ENCODE measurements around the gene XRCC6. TPM values are rescaled to one million over a fixed set of nuclear protein-coding genes. Genes with fewer than 3 reads are reported as not detected.
"Not testable (repeated sequence)": the region's sequence is repeated elsewhere in the genome, so short reads cannot be mapped to it uniquely, and the experiment has no call there.

The XRCC6 gene
- total RNA-seq, 1 donor from 2014 or later = 65.9 TPM

GRCh38 chr22:41598081-41598480, 23.0 kb upstream of the XRCC6 start:
- DNase-seq (ENCODE audit: low spot score) (no peak), ATAC-seq (no peak)

GRCh38 chr22:41598891-41599635, 22.0 kb upstream of the XRCC6 start:
- ATAC-seq (no peak), DNase-seq (ENCODE audit: low spot score) (no peak)

GRCh38 chr22:41600976-41601375, 20.1 kb upstream of the XRCC6 start:
- ATAC-seq (no peak), DNase-seq (ENCODE audit: low spot score) (no peak)

- DNase-seq (ENCODE audit: low spot score) (no peak), ATAC-seq (no peak)
These were observed 17.2 kb upstream of the XRCC6 start for GRCh38 chr22:41603873-41604332.

- DNase-seq (ENCODE audit: low spot score) = no peak
- ATAC-seq = peak; percentile 60
These were observed 12.7 kb upstream of the XRCC6 start for GRCh38 chr22:41608386-41608785.

- ATAC-seq = peak; percentile 3
- no peak for DNase-seq (ENCODE audit: low spot score)
These were observed 8.3 kb upstream of the XRCC6 start for GRCh38 chr22:41612603-41613306.

GRCh38 chr22:41613456-41613855, 7.6 kb upstream of the XRCC6 start:
- ATAC-seq = peak; percentile 95
- peak; percentile 83 for DNase-seq (ENCODE audit: low spot score)

- DNase-seq (ENCODE audit: low spot score) (peak; percentile 62), ATAC-seq (peak; percentile 31)
These were observed 1.0 kb upstream of the XRCC6 start for GRCh38 chr22:41619979-41620588.

GRCh38 chr22:41620589-41621098, 451 bp upstream of the XRCC6 start, which contains the start of gene DESI1:
DESI1 (minus strand) TSS chr22:41621043; CDS start chr22:41620839, 204 bp downstream.
- ATAC-seq = peak; percentile 30
- DNase-seq (ENCODE audit: low spot score) = no peak

GRCh38 chr22:41621911-41622179, 750 bp downstream of the XRCC6 start:
- DNase-seq (ENCODE audit: low spot score) = no peak
- ATAC-seq = no peak

GRCh38 chr22:41625577-41625976, 4.5 kb downstream of the XRCC6 start:
- ATAC-seq = no peak
- no peak for DNase-seq (ENCODE audit: low spot score)

- DNase-seq (ENCODE audit: low spot score); ATAC-seq: not testable (repeated sequence)
These were observed 10.0 kb downstream of the XRCC6 start for GRCh38 chr22:41631115-41631514.

- DNase-seq (ENCODE audit: low spot score); ATAC-seq: not testable (repeated sequence)
These were observed 10.5 kb downstream of the XRCC6 start for GRCh38 chr22:41631615-41632014.

GRCh38 chr22:41634610-41635009, 13.5 kb downstream of the XRCC6 start:
- not testable (repeated sequence) for ATAC-seq; DNase-seq (ENCODE audit: low spot score)

- no peak for ATAC-seq
- DNase-seq (ENCODE audit: low spot score) = no peak
These were observed 15.4 kb downstream of the XRCC6 start for GRCh38 chr22:41636467-41636866.

GRCh38 chr22:41637623-41638022, 16.5 kb downstream of the XRCC6 start:
- DNase-seq (ENCODE audit: low spot score); ATAC-seq: not testable (repeated sequence)

GRCh38 chr22:41638124-41638523, 17.0 kb downstream of the XRCC6 start:
- no peak for DNase-seq (ENCODE audit: low spot score)
- peak; percentile 61 for ATAC-seq

- no peak for ATAC-seq
These were observed 17.7 kb downstream of the XRCC6 start for GRCh38 chr22:41638748-41639147.

GRCh38 chr22:41641854-41642253, 20.8 kb downstream of the XRCC6 start:
- DNase-seq (ENCODE audit: low spot score) (no peak), ATAC-seq (no peak)

More at GRCh38 chr22:41638748-41639147, 17.7 kb downstream of the XRCC6 start:
- no peak for DNase-seq (ENCODE audit: low spot score)

- ATAC-seq = no peak
- no peak for DNase-seq (ENCODE audit: low spot score)
These were observed 21.4 kb downstream of the XRCC6 start for GRCh38 chr22:41642331-41643110.

GRCh38 chr22:41647771-41648170, 26.7 kb downstream of the XRCC6 start:
- ATAC-seq = no peak
- DNase-seq (ENCODE audit: low spot score) = no peak

Data from left lobe of liver (tissue), 2 donors.